ENCODE measurements around the gene PSMA8.
"Not testable (repeated sequence)": the region's sequence is repeated elsewhere in the genome, so short reads cannot be mapped to it uniquely, and the experiment has no call there.

The PSMA8 gene

GRCh38 chr18:26233208-26233607 lies 99.5 kb downstream of the PSMA8 start:
- no peak for DNase-seq (ENCODE audit: low spot score)

DNA sequence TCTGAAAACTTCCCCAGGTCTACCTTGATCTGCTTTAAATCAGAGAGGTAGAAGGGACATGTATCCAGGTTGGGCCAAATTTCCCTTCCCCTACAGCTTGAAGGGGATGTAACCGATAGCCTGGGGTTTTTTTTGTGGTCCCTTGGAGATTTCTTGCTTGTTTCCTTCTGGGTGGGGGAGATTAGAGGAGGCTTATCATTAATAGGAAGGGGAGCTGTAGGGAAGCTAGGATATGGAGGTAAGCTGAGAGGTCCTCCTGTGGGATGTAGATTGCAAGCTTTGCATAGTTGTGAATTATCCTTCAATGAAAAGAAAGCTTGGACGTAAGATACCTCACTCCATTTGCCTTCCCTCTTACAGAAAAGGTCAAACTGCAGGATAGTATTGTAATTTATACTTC lies 103.7 kb downstream of the PSMA8 start:
- not testable (repeated sequence) for DNase-seq (ENCODE audit: low spot score)

DNA sequence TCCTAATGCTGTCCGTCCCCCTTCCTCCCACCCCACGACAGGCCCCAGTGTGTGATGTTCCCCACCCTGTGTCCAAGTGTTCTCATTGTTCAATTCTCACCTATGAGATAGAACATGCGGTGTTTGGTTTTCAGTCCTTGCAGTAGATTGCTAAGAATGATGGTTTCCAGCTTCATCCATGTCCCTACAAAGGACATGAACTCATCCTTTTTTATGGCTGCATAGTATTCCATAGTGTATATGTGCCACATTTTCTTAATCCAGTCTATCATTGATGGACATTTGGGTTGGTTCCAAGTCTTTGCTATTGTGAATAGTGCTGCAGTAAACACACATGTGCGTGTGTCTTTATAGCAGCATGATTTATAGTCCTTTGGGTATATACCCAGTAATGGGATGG lies 105.0 kb downstream of the PSMA8 start:
- not testable (repeated sequence) for DNase-seq (ENCODE audit: low spot score)

- not testable (repeated sequence) for DNase-seq (ENCODE audit: low spot score)
These were observed 108.7 kb downstream of the PSMA8 start for GRCh38 chr18:26242392-26242791.

All from iPS-NIHi11 (cell line).